Activated T-helper 2 cell treated with anti-CD3 and anti-CD28 coated beads, Interferon-gamma antibody, Interleukin-2, Interleukin-4, amounts not matched to agents 10 μg/mL and 5 μg/mL and 100 μg/mL, durations not matched to agents 14 hours and 24 hours and 36 hours (primary cell): Measurements from ENCODE around the gene UBE2D2. TPM values are rescaled to one million over a fixed set of nuclear protein-coding genes. Genes with fewer than 3 reads are reported as not detected.

Source experiments
- DNase-seq: peaks from one replicate; pipeline ENCODE4 v3.0.0; 2021; ENCODE audit warnings: low spot score
- H3K27ac Mint-ChIP-seq: one replicate; pipeline ENCODE4 v1.8.0; 2021; ENCODE audit warnings: mixed read lengths
- H3K27me3 Mint-ChIP-seq: one replicate; pipeline ENCODE4 v1.8.0; 2021; ENCODE audit warnings: low read depth, mixed read lengths
- H3K36me3 Mint-ChIP-seq: one replicate; pipeline ENCODE4 v1.8.0; 2021; ENCODE audit warnings: low read depth, mixed read lengths
- H3K4me1 Mint-ChIP-seq: one replicate; pipeline ENCODE4 v1.8.0; 2021; ENCODE audit warnings: low read depth, mixed read lengths
- H3K4me3 Mint-ChIP-seq: one replicate; pipeline ENCODE4 v1.8.0; 2021; ENCODE audit warnings: low read depth, mild to moderate bottlenecking, moderate library complexity, mixed read lengths
- H3K9me3 Mint-ChIP-seq: one replicate; pipeline ENCODE4 v1.8.0; 2021; ENCODE audit warnings: mixed read lengths
- intact Hi-C: fragments of 100-400 bp; cut with micrococcal nuclease; formaldehyde crosslinking; loops from one replicate; pipeline ENCODE4 v1.15.1; 2023
- total RNA-seq: library from RNA; stranded (reverse); gene quantifications from 2 replicates; pipeline ENCODE4 v1.2.3, GENCODE V29; 2022

UBE2D2 gene
- total RNA-seq, 1 donor from 2014 or later: 262 TPM

DNA sequence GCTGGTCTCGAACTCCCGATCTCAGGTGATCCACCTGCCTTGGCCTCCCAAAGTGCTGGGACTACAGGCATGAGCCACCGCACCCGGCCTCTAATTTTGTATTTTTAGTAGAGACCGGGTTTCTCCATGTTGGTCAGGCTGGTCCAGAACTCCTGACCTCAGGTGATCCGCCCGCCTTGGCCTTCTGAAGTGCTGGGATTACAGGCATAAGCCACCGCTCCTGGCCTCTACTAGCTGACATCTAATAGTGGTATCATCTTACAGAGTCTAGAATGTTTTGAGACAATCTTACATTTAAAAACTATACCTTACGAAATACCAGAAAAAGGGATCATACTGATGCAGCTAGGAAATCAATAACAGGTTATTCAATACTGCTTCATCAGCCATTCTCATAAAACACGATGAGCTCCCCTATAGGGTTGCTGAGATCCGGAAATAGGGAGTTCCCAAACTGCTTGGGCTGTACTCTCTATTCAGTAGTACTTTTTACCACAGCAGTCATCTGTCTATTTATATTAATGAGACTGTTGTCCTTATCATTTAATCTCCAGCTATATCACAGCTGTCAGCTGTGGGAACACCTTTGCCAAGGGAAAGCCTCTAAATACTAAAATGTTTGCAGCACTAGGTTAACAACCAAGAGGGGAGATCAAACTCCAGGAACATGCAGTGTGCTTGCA is 8.1 kb upstream of the UBE2D2 start:
- DNase-seq: no peak
- no peak overlapping the region for H3K27ac Mint-ChIP-seq
- H3K4me3 Mint-ChIP-seq: no peak overlapping the region
- H3K27me3 Mint-ChIP-seq: peaks cover 7% of the 10 kb centered on the region
- H3K36me3 Mint-ChIP-seq: no peaks in the 10 kb centered on the region
- peaks cover 5% of the 10 kb centered on the region for H3K9me3 Mint-ChIP-seq
- intact Hi-C loops: no loop called here
- peaks cover 16% of the 10 kb centered on the region for H3K4me1 Mint-ChIP-seq

- peaks cover 11% of the 10 kb centered on the region for H3K4me1 Mint-ChIP-seq
- intact Hi-C loops: no loop called here
- peaks cover 7% of the 10 kb centered on the region for H3K27me3 Mint-ChIP-seq
- DNase-seq: no peak
- no peaks in the 10 kb centered on the region for H3K36me3 Mint-ChIP-seq
- H3K27ac Mint-ChIP-seq: no peak overlapping the region
- no peak overlapping the region for H3K4me3 Mint-ChIP-seq
- H3K9me3 Mint-ChIP-seq: peaks cover 5% of the 10 kb centered on the region
Observed at GRCh38 chr5:139554264-139554663, 6.9 kb upstream of the UBE2D2 start.

GRCh38 chr5:139557811-139558210 is 3.3 kb upstream of the UBE2D2 start:
- Mint-ChIP-seq H3K4me1 (peaks cover 10% of the 10 kb centered on the region), H3K9me3 (no peaks in the 10 kb centered on the region)
- DNase-seq: no peak

DNA sequence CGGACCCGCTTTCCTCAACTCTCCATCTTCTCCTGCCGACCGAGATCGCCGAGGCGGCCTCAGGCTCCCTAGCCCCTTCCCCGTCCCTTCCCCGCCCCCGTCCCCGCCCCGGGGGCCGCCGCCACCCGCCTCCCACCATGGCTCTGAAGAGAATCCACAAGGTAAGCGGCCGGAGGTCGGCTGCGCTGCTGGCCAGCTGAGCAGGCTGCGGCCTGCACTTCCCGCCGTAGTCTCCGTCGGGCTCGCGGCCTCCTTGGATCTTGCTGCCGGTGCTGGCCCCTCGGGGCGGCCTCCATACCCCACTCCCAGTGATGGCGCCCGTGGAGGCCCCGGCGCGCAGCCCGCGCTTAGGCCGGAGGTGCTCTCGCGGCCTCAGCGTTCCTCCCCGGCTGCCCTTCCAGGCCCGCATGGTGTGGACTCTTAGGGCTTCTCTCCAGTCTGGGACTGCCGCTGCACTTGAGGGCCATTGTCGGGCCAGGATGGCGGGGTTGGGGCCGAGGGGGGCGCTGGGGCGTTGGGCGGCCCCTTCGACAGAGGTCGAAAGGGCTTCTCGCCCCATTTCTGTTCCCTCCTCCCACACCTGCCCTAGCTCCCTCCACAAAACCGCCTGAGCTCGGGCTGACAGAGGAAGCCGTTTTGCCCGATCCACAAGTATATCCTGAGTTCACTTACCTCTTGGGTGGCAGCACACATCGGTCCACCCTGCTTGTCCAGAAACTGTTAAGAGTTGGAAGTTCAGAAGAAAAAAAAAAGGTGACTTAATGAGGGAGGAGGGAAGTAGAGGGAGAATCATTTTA is 714 bp downstream of the UBE2D2 start:
- intact Hi-C loops: loop anchor here (1.0 to 10.0 kb wide), 10 partner anchors 43 to 1385 kb away; partner anchors contain the start of genes ANKHD1, BRD8, DNAJC18 and KIF20A
- peaks cover 38% of the 10 kb centered on the region for H3K4me1 Mint-ChIP-seq
- peak overlapping the region; percentile 93 for H3K4me3 Mint-ChIP-seq
- DNase-seq: no peak
- no peaks in the 10 kb centered on the region for H3K27me3 Mint-ChIP-seq
- H3K27ac Mint-ChIP-seq: peak overlapping the region; percentile 85
- no peaks in the 10 kb centered on the region for H3K9me3 Mint-ChIP-seq
- peaks cover 42% of the 10 kb centered on the region for H3K36me3 Mint-ChIP-seq

More at GRCh38 chr5:139557811-139558210, 3.3 kb upstream of the UBE2D2 start:
- Mint-ChIP-seq H3K27ac (no peak overlapping the region), H3K4me3 (no peak overlapping the region), H3K36me3 (peaks cover 8% of the 10 kb centered on the region), H3K27me3 (peaks cover 7% of the 10 kb centered on the region)
- intact Hi-C loops: no loop called here

- Mint-ChIP-seq H3K27ac (peak overlapping the region; percentile 85), H3K36me3 (peaks cover 48% of the 10 kb centered on the region), H3K27me3 (no peaks in the 10 kb centered on the region), H3K9me3 (no peaks in the 10 kb centered on the region), H3K4me3 (peak overlapping the region; percentile 93), H3K4me1 (peaks cover 41% of the 10 kb centered on the region)
- DNase-seq: no peak
- intact Hi-C loops: loop anchor here (1.0 to 10.0 kb wide), 6 partner anchors 12 to 1386 kb away; partner anchors contain the start of genes ANKHD1, BRD8, KIF20A and MATR3
Observed at GRCh38 chr5:139562847-139563246, 1.7 kb downstream of the UBE2D2 start.

GRCh38 chr5:139565411-139566305 is 4.5 kb downstream of the UBE2D2 start:
- intact Hi-C loops: loop anchor here (10.0 kb wide), 2 partner anchors 199 to 271 kb away; partner anchors contain the start of gene MATR3
- H3K36me3 Mint-ChIP-seq: peaks cover 60% of the 10 kb centered on the region
- DNase-seq: peak; percentile 35
- peak overlapping the region; percentile 79 for H3K27ac Mint-ChIP-seq
- no peaks in the 10 kb centered on the region for H3K27me3 Mint-ChIP-seq
- H3K9me3 Mint-ChIP-seq: no peaks in the 10 kb centered on the region
- H3K4me3 Mint-ChIP-seq: peak overlapping the region; percentile 68
- peaks cover 49% of the 10 kb centered on the region for H3K4me1 Mint-ChIP-seq

- no peak for DNase-seq
- peaks cover 64% of the 10 kb centered on the region for H3K36me3 Mint-ChIP-seq
- H3K4me1 Mint-ChIP-seq: peaks cover 50% of the 10 kb centered on the region
- no peaks in the 10 kb centered on the region for H3K27me3 Mint-ChIP-seq
- no peak overlapping the region for H3K4me3 Mint-ChIP-seq
- H3K27ac Mint-ChIP-seq: no peak overlapping the region
- intact Hi-C loops: loop anchor here (10.0 kb wide), 2 partner anchors 198 to 272 kb away; partner anchors contain the start of gene MATR3
- H3K9me3 Mint-ChIP-seq: no peaks in the 10 kb centered on the region
Observed at GRCh38 chr5:139566611-139567010, 5.5 kb downstream of the UBE2D2 start.

DNA sequence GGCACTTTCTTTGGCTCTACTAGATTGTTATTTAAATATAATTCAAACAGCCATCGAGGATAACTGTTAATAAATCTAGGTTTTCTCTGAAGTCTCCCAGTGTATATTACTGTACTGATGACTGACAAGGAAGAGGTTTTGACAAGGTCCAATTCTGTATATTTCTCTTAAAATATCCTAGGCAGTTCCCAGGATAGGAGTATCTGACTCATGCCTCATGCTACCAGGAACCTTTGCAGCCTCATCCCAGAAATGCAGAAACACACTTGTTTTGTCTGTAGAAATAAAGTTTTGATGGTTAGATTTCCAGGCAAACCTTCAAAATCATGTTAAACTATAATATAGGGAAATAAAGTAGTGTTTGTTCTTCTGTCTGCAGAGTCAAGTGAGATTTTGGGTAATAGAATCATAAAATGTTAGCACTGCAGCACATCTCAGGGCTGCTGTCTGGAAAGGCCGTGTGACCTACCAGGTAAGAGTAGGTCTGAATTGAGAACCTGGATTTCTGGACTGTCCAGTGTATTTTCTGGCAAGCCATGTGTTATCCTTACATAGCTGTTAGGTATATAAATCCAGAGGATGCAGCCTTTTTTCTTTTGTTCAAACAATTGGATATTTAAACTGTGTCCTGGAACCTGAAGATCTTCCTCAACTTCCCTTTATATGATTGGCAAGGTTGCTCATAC is 8.3 kb downstream of the UBE2D2 start:
- no peaks in the 10 kb centered on the region for H3K9me3 Mint-ChIP-seq
- H3K27me3 Mint-ChIP-seq: no peaks in the 10 kb centered on the region
- H3K4me1 Mint-ChIP-seq: peaks cover 46% of the 10 kb centered on the region
- no peak overlapping the region for H3K4me3 Mint-ChIP-seq
- intact Hi-C loops: loop anchor here (10.0 kb wide), 2 partner anchors 195 to 275 kb away; partner anchors contain the start of gene MATR3
- H3K27ac Mint-ChIP-seq: peak overlapping the region; percentile 50
- DNase-seq: no peak
- peaks cover 53% of the 10 kb centered on the region for H3K36me3 Mint-ChIP-seq

- intact Hi-C loops: loop anchor here (10.0 kb wide), 1 partner anchor 123 kb away; no protein-coding TSS in a partner anchor
- no peak overlapping the region for H3K4me3 Mint-ChIP-seq
- H3K9me3 Mint-ChIP-seq: no peaks in the 10 kb centered on the region
- H3K27ac Mint-ChIP-seq: peak overlapping the region; percentile 3
- H3K27me3 Mint-ChIP-seq: no peaks in the 10 kb centered on the region
- H3K36me3 Mint-ChIP-seq: peaks cover 48% of the 10 kb centered on the region
- peaks cover 47% of the 10 kb centered on the region for H3K4me1 Mint-ChIP-seq
- DNase-seq: no peak
Observed at GRCh38 chr5:139571543-139571942, 10.4 kb downstream of the UBE2D2 start.

GRCh38 chr5:139571966-139572365 is 10.8 kb downstream of the UBE2D2 start:
- Mint-ChIP-seq H3K4me1 (peaks cover 49% of the 10 kb centered on the region), H3K4me3 (no peak overlapping the region), H3K9me3 (no peaks in the 10 kb centered on the region), H3K36me3 (peaks cover 48% of the 10 kb centered on the region), H3K27me3 (no peaks in the 10 kb centered on the region), H3K27ac (peak overlapping the region; percentile 3)
- DNase-seq: no peak
- intact Hi-C loops: loop anchor here (10.0 kb wide), 1 partner anchor 123 kb away; no protein-coding TSS in a partner anchor

- H3K9me3 Mint-ChIP-seq: no peaks in the 10 kb centered on the region
- H3K27ac Mint-ChIP-seq: peak overlapping the region; percentile 72
- H3K4me3 Mint-ChIP-seq: peak overlapping the region; percentile 24
- H3K4me1 Mint-ChIP-seq: peaks cover 54% of the 10 kb centered on the region
- H3K36me3 Mint-ChIP-seq: peaks cover 45% of the 10 kb centered on the region
- no peak for DNase-seq
- H3K27me3 Mint-ChIP-seq: no peaks in the 10 kb centered on the region
- intact Hi-C loops: loop anchor here (1.0 to 10.0 kb wide), 4 partner anchors 11 to 120 kb away; no protein-coding TSS in a partner anchor
Observed at GRCh38 chr5:139574641-139575312, 13.6 kb downstream of the UBE2D2 start.
